Neural cell (in vitro differentiated cells): Measurements from ENCODE around the gene CBFA2T2. TPM values are rescaled to one million over a fixed set of nuclear protein-coding genes. Genes with fewer than 3 reads are reported as not detected.

ENCODE experiments used
- H2AFZ ChIP-seq: fragments of 200-600, 300-800 bp; sonication (generic), shearing (Covaris generic); 2 replicates; pipeline ENCODE4 v1.6.0; 2014; ENCODE audit warnings: low read depth, mild to moderate bottlenecking, antibody characterized with exemption, low read length, moderate library complexity
- H3F3A ChIP-seq: fragments of 200-600 bp; shearing (Covaris generic); 2 replicates; pipeline ENCODE4 v1.6.1; 2016; ENCODE audit warnings: mild to moderate bottlenecking, moderate library complexity, mixed read lengths, antibody characterized with exemption, low read length; ENCODE audit not compliant: insufficient read depth, poor library complexity, severe bottlenecking
- H3K27ac ChIP-seq: fragments of 200-600, 300-800 bp; sonication (generic), shearing (Covaris generic); 2 replicates; pipeline ENCODE4 v1.5.1; 2014; ENCODE audit warnings: mild to moderate bottlenecking, low read length, moderate library complexity
- H3K27me3 ChIP-seq: fragments of 300-800, 200-600 bp; sonication (generic), shearing (Covaris generic); 2 replicates; pipeline ENCODE4 v1.6.0; 2014; ENCODE audit warnings: mild to moderate bottlenecking, low read depth, low read length, moderate library complexity; ENCODE audit not compliant: insufficient read depth
- H3K36me3 ChIP-seq: fragments of 300-800, 200-600 bp; sonication (generic), shearing (Covaris generic); 2 replicates; pipeline ENCODE4 v1.5.1; 2014; ENCODE audit warnings: mild to moderate bottlenecking, antibody characterized with exemption, low read length, moderate library complexity; ENCODE audit not compliant: insufficient read depth
- H3K4me2 ChIP-seq: fragments of 300-800, 200-600 bp; sonication (generic), shearing (Covaris generic); 2 replicates; pipeline ENCODE4 v1.6.0; 2014; ENCODE audit warnings: mild to moderate bottlenecking, low read length
- H3K4me3 ChIP-seq: fragments of 300-800, 200-600 bp; sonication (generic), shearing (Covaris generic); 2 replicates; pipeline ENCODE4 v1.5.1; 2014; ENCODE audit warnings: mild to moderate bottlenecking, low read length, moderate library complexity
- H3K79me2 ChIP-seq: fragments of 200-600 bp; shearing (Covaris generic); replicated peaks from 2 replicates; pipeline ENCODE4 v1.6.0; 2014; ENCODE audit warnings: mild to moderate bottlenecking, low read length, moderate library complexity; ENCODE audit not compliant: insufficient read depth
- H3K9ac ChIP-seq: fragments of 300-800, 200-600 bp; sonication (generic), shearing (Covaris generic); 2 replicates; pipeline ENCODE4 v1.6.1; 2016; ENCODE audit warnings: mild to moderate bottlenecking, low read length, mixed read lengths
- H3K9me2 ChIP-seq: fragments of 200-600 bp; shearing (Covaris generic); 2 replicates; pipeline ENCODE4 v1.6.1; 2016; ENCODE audit warnings: mild to moderate bottlenecking, low read length, mixed read lengths; ENCODE audit not compliant: insufficient read depth
- H3K9me3 ChIP-seq: fragments of 200-600, 300-800 bp; sonication (generic), shearing (Covaris generic); 2 replicates; pipeline ENCODE4 v1.6.1; 2016; ENCODE audit warnings: mild to moderate bottlenecking, mixed run types, low read length, moderate library complexity, mixed read lengths
- H4K20me1 ChIP-seq: fragments of 200-600 bp; shearing (Covaris generic); 2 replicates; pipeline ENCODE4 v1.6.1; 2016; ENCODE audit warnings: mild to moderate bottlenecking, mixed run types; ENCODE audit not compliant: insufficient read depth
- CTCF ChIP-seq: fragments of 450-650 bp; IDR thresholded peaks from 2 replicates; pipeline ENCODE4 v1.5.1; 2014; ENCODE audit warnings: antibody characterized with exemption, mild to moderate bottlenecking, moderate library complexity; ENCODE audit not compliant: poor library complexity, severe bottlenecking
- EP300 ChIP-seq: fragments of 450-650 bp; conservative IDR thresholded peaks from 2 replicates; pipeline ENCODE4 v1.6.1; 2014; ENCODE audit warnings: antibody characterized with exemption, mild to moderate bottlenecking, moderate library complexity; ENCODE audit not compliant: poor library complexity, severe bottlenecking
- EZH2 ChIP-seq: fragments of 200-600, 300-800 bp; shearing (Covaris generic), sonication (generic); IDR thresholded peaks from 2 replicates; pipeline ENCODE4 v1.6.1; 2014; ENCODE audit warnings: antibody characterized with exemption, low read length, borderline replicate concordance, mild to moderate bottlenecking; ENCODE audit not compliant: insufficient read depth, poor library complexity, severe bottlenecking
- MXI1 ChIP-seq: fragments of 450-650 bp; conservative IDR thresholded peaks from 2 replicates; pipeline ENCODE4 v1.6.1; 2014; ENCODE audit warnings: antibody characterized with exemption, mild to moderate bottlenecking; ENCODE audit not compliant: poor library complexity, severe bottlenecking
- POLR2AphosphoS5 ChIP-seq: IDR thresholded peaks from 2 replicates; pipeline ENCODE4 v1.6.1; 2012
- RAD21 ChIP-seq: fragments of 450-650 bp; conservative IDR thresholded peaks from 2 replicates; pipeline ENCODE4 v1.6.1; 2014; ENCODE audit warnings: antibody characterized with exemption, mild to moderate bottlenecking, moderate library complexity
- REST ChIP-seq: IDR thresholded peaks from 2 replicates; pipeline ENCODE4 v1.6.1; 2012; ENCODE audit warnings: borderline replicate concordance
- SMC3 ChIP-seq: fragments of 450-650 bp; conservative IDR thresholded peaks from 2 replicates; pipeline ENCODE4 v1.6.1; 2014; ENCODE audit warnings: antibody characterized with exemption, mild to moderate bottlenecking, moderate library complexity; ENCODE audit not compliant: poor library complexity
- TAF1 ChIP-seq: IDR thresholded peaks from 2 replicates; pipeline ENCODE4 v1.6.1; 2012; ENCODE audit warnings: low read depth
- polyA plus RNA-seq: library from polyadenylated mRNA; depleted of rRNA; stranded (reverse); fragments of >200 nt; gene quantifications from 2 replicates; pipeline ENCODE4 v1.2.3, GENCODE V29; 2014

The CBFA2T2 gene
- polyA plus RNA-seq, 1 donor from 2014 or later = 15.9 TPM

DNA sequence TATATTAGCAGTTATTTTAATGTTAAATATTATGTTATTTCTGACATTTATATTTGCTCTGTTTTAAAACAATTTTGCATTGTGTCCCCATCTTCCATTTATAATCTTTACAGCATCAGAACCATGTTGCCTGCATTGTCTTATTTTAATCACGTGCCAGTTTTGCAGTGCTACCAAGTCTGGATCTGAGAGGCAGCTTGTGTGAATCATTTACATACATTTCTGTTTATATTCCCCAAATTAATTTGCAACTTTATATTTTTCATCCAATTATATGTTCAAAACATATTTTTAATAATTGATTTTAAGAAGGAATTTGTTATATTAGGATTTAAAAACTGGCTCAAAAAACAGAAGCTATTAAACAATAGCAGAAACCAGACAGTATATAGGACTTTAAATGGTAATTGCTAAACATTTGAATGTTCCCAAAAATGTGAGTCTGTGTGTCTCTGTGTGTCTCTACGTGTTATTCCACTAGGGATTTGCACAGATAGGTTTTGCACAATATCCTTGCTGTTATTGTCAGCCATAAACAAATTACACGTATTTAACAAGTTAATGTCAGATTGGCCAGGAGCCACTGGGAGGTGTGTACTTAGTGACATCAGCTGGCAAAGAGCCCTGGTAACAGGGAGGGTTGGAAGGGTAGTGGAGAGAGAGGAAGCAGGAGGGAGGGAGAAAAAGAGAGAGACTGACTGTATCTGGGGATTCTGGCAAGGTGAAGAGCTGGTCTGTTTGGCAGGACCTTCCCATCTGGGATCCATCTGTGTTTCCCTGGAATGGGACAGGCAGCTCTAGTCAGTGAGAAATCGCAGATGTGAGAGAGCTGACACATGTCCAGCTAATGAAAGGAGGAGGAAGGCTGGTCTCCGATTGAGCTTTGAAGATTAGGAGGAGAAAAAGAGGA is 72.1 kb downstream of the CBFA2T2 start:
- H3K9me2 ChIP-seq = no peaks in the 10 kb centered on the region
- no peak overlapping the region for H3K27ac ChIP-seq
- H2AFZ ChIP-seq = no peak overlapping the region
- no peak overlapping the region for H3K4me2 ChIP-seq
- no peaks in the 10 kb centered on the region for H3K27me3 ChIP-seq
- H3F3A ChIP-seq = no peaks in the 10 kb centered on the region
- no peaks in the 10 kb centered on the region for H3K9me3 ChIP-seq
- H4K20me1 ChIP-seq = no peaks in the 10 kb centered on the region
- TF ChIP-seq POLR2AphosphoS5 (peak; percentile 9), EZH2 (no peak)
- peak overlapping the region; percentile 51 for H3K4me3 ChIP-seq
- no peaks in the 10 kb centered on the region for H3K79me2 ChIP-seq
- no peaks in the 10 kb centered on the region for H3K36me3 ChIP-seq
- peak overlapping the region; percentile 43 for H3K9ac ChIP-seq

- no peak overlapping the region for H3K4me2 ChIP-seq
- H3K36me3 ChIP-seq = no peaks in the 10 kb centered on the region
- no peak overlapping the region for H3K4me3 ChIP-seq
- TF ChIP-seq REST (no peak), EZH2 (no peak), POLR2AphosphoS5 (no peak), MXI1 (no peak), EP300 (no peak), TAF1 (no peak), CTCF (no peak), RAD21 (no peak), SMC3 (no peak)
- no peaks in the 10 kb centered on the region for H3K9me2 ChIP-seq
- no peak overlapping the region for H2AFZ ChIP-seq
- no peaks in the 10 kb centered on the region for H3K79me2 ChIP-seq
- no peaks in the 10 kb centered on the region for H3K27me3 ChIP-seq
- H3F3A ChIP-seq = no peaks in the 10 kb centered on the region
- H4K20me1 ChIP-seq = no peaks in the 10 kb centered on the region
- no peak overlapping the region for H3K9ac ChIP-seq
- no peak overlapping the region for H3K27ac ChIP-seq
- H3K9me3 ChIP-seq = no peaks in the 10 kb centered on the region
Measured at GRCh38 chr20:33563788-33564187, 73.9 kb downstream of the CBFA2T2 start.
